Renal cortical epithelial cell (primary cell): ENCODE measurements around the gene NTRK1. TPM values are rescaled to one million over a fixed set of nuclear protein-coding genes. Genes with fewer than 3 reads are reported as not detected.
A peak's percentile ranks its signal among the peaks of the same experiment; 100 is the strongest.

Experiments used
- DNase-seq: peaks from one replicate; pipeline ENCODE4 v3.0.0-alpha.2; 2011; ENCODE audit warnings: low read depth
- total RNA-seq: library from RNA; depleted of rRNA; stranded (reverse); fragments of >200 nt; gene quantifications from 2 replicates; pipeline ENCODE4 v1.2.3, GENCODE V29; 2014

The NTRK1 gene
- total RNA-seq, 1 donor from 2014 or later, result not detected

- no peak for DNase-seq
These were observed 20.4 kb downstream of the NTRK1 start for GRCh38 chr1:156881101-156881500.

GRCh38 chr1:156881663-156882062 lies 21.0 kb downstream of the NTRK1 start:
- no peak for DNase-seq

- DNase-seq, result no peak
These were observed 21.9 kb downstream of the NTRK1 start for GRCh38 chr1:156882543-156882942.

GRCh38 chr1:156883919-156884318 lies 23.3 kb downstream of the NTRK1 start:
- no peak for DNase-seq

GRCh38 chr1:156884560-156885184 lies 24.0 kb downstream of the NTRK1 start:
- DNase-seq, result no peak

GRCh38 chr1:156885314-156885713 lies 24.6 kb downstream of the NTRK1 start:
- no peak for DNase-seq

GRCh38 chr1:156885880-156886355 lies 25.3 kb downstream of the NTRK1 start:
- no peak for DNase-seq

GRCh38 chr1:156886583-156887281 lies 26.1 kb downstream of the NTRK1 start:
- DNase-seq, result no peak

- no peak for DNase-seq
These were observed 26.7 kb downstream of the NTRK1 start for GRCh38 chr1:156887317-156887716.

GRCh38 chr1:156887734-156888133 lies 27.1 kb downstream of the NTRK1 start:
- DNase-seq, result no peak

GRCh38 chr1:156889802-156890580 lies 29.3 kb downstream of the NTRK1 start:
- DNase-seq, result peak; percentile 61

GRCh38 chr1:156892190-156893047 lies 31.8 kb downstream of the NTRK1 start:
- DNase-seq, result peak; percentile 72

- DNase-seq, result no peak
These were observed 32.6 kb downstream of the NTRK1 start, which contains the start of gene PEAR1 for GRCh38 chr1:156893048-156893953. Gene PEAR1 (plus strand): TSS chr1:156893718. CDS start chr1:156903927, 10,209 bp downstream.

GRCh38 chr1:156894001-156894400 lies 33.3 kb downstream of the NTRK1 start:
- DNase-seq, result no peak

- DNase-seq, result no peak
These were observed 34.2 kb downstream of the NTRK1 start for GRCh38 chr1:156894711-156895454.

GRCh38 chr1:156895455-156895812 lies 34.8 kb downstream of the NTRK1 start:
- DNase-seq, result no peak

- DNase-seq, result no peak
These were observed 35.3 kb downstream of the NTRK1 start for GRCh38 chr1:156895927-156896326.

GRCh38 chr1:156896490-156897033 lies 35.9 kb downstream of the NTRK1 start:
- peak; percentile 90 for DNase-seq

GRCh38 chr1:156897078-156897825 lies 36.6 kb downstream of the NTRK1 start:
- peak; percentile 70 for DNase-seq
